ENCODE measurements around the gene GABPB2. TPM values are rescaled to one million over a fixed set of nuclear protein-coding genes. Genes with fewer than 3 reads are reported as not detected.

GABPB2 gene
- total RNA-seq, 1 experiment from 2014 or later, result 2.0 TPM

DNA sequence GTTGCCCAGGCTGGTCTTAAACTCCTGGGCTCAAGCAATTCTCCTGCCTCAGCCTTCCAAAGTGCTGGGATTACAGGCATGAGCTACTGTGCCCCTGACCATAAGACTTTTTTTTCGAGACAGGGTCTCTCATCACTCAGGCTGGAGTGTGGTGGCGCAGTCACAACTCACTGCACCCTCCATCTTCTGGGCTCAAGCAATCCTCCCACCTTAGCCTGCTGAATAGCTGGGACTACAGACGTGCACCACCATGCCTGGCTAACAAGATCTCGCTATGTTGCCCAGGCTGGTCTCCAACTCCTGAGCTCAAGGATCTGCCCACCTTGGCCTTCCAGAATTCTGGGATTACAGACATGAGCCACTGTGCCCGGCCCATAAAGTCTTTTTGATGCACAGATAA lies 21.1 kb upstream of the GABPB2 start:
- Histone ChIP-seq H3K27me3 (replicated peaks; ENCODE audit: control insufficient read depth, insufficient read depth, low read length) (no peaks in the 10 kb centered on the region), H3K9me3 (no peaks in the 10 kb centered on the region), H3K36me3 (ENCODE audit: control insufficient read depth, insufficient read depth, low read length) (peaks cover 6% of the 10 kb centered on the region; the same call in 1 of the 2 replicates), H3K4me1 (peaks cover 4% of the 10 kb centered on the region), H3K4me3 (ENCODE audit: low read depth, low read length) (no peak overlapping the region)
- H3K9me3 Mint-ChIP-seq (ENCODE audit: unreplicated experiment), result no peaks in the 10 kb centered on the region
- intact Hi-C loops (cut with micrococcal nuclease; ENCODE audit: unreplicated experiment), result no loop called here
- ChIA-PET CTCF (interaction anchor here (0.6 to 0.9 kb wide), 3 partner anchors 22 to 234 kb away, joined by 3 read pairs; no protein-coding TSS in a partner anchor), POLR2A (no interaction called here)
- H3K4me3 Mint-ChIP-seq (ENCODE audit: unreplicated experiment), result peak overlapping the region; percentile 81
- no peaks in the 10 kb centered on the region for H3K27me3 Mint-ChIP-seq (ENCODE audit: insufficient read depth, unreplicated experiment)
- no TSS peak for BruUV-seq (replicated peaks)
- no peak for DNase-seq
- TF ChIP-seq, protein P1, sequence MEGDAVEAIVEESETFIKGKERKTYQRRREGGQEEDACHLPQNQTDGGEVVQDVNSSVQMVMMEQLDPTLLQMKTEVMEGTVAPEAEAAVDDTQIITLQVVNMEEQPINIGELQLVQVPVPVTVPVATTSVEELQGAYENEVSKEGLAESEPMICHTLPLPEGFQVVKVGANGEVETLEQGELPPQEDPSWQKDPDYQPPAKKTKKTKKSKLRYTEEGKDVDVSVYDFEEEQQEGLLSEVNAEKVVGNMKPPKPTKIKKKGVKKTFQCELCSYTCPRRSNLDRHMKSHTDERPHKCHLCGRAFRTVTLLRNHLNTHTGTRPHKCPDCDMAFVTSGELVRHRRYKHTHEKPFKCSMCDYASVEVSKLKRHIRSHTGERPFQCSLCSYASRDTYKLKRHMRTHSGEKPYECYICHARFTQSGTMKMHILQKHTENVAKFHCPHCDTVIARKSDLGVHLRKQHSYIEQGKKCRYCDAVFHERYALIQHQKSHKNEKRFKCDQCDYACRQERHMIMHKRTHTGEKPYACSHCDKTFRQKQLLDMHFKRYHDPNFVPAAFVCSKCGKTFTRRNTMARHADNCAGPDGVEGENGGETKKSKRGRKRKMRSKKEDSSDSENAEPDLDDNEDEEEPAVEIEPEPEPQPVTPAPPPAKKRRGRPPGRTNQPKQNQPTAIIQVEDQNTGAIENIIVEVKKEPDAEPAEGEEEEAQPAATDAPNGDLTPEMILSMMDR (IDR thresholded peaks at IDR 0.05; ENCODE audit: insufficient read depth in 1 of 2, low read depth in 1 of 2, low read length in 1 of 2, severe bottlenecking in 1 of 2, unreplicated experiment in 1 of 2), result no peak
- no peak overlapping the region for H3K27ac Mint-ChIP-seq (ENCODE audit: unreplicated experiment)
- no peaks in the 10 kb centered on the region for H3K4me1 Mint-ChIP-seq (ENCODE audit: low read depth, unreplicated experiment)
- H3K36me3 Mint-ChIP-seq (ENCODE audit: insufficient read depth, unreplicated experiment), result peaks cover 57% of the 10 kb centered on the region

DNA sequence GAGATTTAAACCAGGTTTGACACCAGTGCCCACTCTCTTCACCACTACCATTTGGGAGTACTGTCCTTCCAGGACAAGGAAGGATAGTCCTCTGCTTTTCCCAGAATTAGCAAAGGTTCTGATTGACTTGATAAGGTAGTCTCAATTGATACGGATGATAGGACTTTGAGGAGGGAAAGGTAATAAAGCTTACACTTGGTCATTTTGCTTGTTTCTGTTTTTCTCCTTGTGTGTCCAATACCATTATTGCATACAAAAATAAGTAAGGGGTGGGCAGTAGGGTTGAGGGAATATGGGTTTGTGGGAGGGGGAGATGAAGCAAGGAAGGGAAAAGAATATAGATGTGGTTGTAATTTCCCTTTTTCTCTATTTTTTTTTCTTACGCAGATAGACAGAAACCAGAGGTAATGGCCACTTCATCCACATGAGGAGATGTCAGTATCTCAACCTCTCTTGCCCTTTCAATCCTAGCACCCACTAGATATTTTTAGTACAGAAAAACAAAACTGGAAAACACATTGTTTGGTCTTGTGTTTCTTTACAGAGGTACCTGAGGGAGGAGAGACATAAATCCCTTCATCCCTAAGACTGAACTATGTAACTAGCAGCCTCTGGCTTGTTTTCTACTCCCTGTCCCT lies 20.4 kb upstream of the GABPB2 start:
- no peaks in the 10 kb centered on the region for H3K27me3 ChIP-seq (replicated peaks; ENCODE audit: control insufficient read depth, insufficient read depth, low read length)
- no peaks in the 10 kb centered on the region for H3K27me3 Mint-ChIP-seq (ENCODE audit: insufficient read depth, unreplicated experiment)
- H3K4me3 Mint-ChIP-seq (ENCODE audit: unreplicated experiment), result no peak overlapping the region
- H3K4me1 ChIP-seq, result peaks cover 4% of the 10 kb centered on the region
- H3K9me3 ChIP-seq, result no peaks in the 10 kb centered on the region
- no peak for DNase-seq
- TF ChIP-seq, protein P1 (IDR thresholded peaks at IDR 0.05; ENCODE audit: insufficient read depth in 1 of 2, low read depth in 1 of 2, low read length in 1 of 2, severe bottlenecking in 1 of 2, unreplicated experiment in 1 of 2), result no peak
- BruUV-seq (replicated peaks), result no TSS peak
- ChIA-PET POLR2A (no interaction called here), CTCF (interaction anchor here (0.9 kb wide), 2 partner anchors 22 to 37 kb away, joined by 3 read pairs; no protein-coding TSS in a partner anchor)
- intact Hi-C loops (cut with micrococcal nuclease; ENCODE audit: unreplicated experiment), result no loop called here
- H3K27ac Mint-ChIP-seq (ENCODE audit: unreplicated experiment), result no peak overlapping the region
- peaks cover 64% of the 10 kb centered on the region for H3K36me3 Mint-ChIP-seq (ENCODE audit: insufficient read depth, unreplicated experiment)
- H3K36me3 ChIP-seq (ENCODE audit: control insufficient read depth, insufficient read depth, low read length), result peaks cover 6% of the 10 kb centered on the region
- H3K9me3 Mint-ChIP-seq (ENCODE audit: unreplicated experiment), result no peaks in the 10 kb centered on the region
- H3K4me3 ChIP-seq (ENCODE audit: low read depth, low read length), result no peak overlapping the region
- H3K4me1 Mint-ChIP-seq (ENCODE audit: low read depth, unreplicated experiment), result peaks cover 4% of the 10 kb centered on the region

DNA sequence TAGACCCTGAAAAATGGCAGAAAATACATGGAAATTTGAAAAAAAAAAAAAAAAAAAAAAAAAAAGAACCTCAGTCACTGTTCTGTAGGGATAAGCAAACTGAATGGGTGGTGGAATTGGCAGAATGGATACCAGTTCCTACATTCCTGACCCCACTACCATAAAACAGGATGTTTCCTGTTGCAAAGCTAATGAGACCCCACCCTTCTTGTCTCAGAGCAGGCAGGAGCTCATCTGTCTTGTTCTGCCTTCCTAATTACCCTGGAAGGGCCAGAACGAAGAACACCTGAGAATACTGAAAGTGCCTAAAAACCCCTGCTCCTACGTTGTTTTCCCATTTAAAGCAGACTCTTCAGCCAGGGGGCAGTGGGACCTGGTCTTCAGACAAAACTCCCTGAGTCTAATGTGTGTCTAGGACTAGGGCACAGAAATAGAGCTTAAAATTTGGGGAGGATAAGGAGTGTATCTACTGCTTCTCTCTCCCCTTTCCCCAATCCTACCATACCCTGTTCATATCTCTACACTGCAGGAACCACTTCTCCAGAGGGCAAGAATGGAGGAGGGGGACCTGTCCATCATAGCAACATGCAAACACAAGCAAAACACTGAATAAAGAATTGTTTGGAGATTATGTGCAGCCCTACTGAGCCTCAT lies 19.1 kb upstream of the GABPB2 start:
- CTCF ChIA-PET, result no interaction called here
- no peak for DNase-seq
- no TSS peak for BruUV-seq (replicated peaks)
- Histone ChIP-seq H3K27me3 (replicated peaks; ENCODE audit: control insufficient read depth, insufficient read depth, low read length) (no peaks in the 10 kb centered on the region), H3K36me3 (ENCODE audit: control insufficient read depth, insufficient read depth, low read length) (peaks cover 11% of the 10 kb centered on the region), H3K4me1 (peaks cover 13% of the 10 kb centered on the region), H3K9me3 (no peaks in the 10 kb centered on the region), H3K4me3 (ENCODE audit: low read depth, low read length) (no peak overlapping the region)
- H3K27ac Mint-ChIP-seq (ENCODE audit: unreplicated experiment), result peak overlapping the region; percentile 19
- POLR2A ChIA-PET, result interaction anchor here (0.6 kb wide), 1 partner anchor 121 kb away, joined by 3 read pairs; no protein-coding TSS in a partner anchor
- H3K4me1 Mint-ChIP-seq (ENCODE audit: low read depth, unreplicated experiment), result peaks cover 17% of the 10 kb centered on the region
- H3K36me3 Mint-ChIP-seq (ENCODE audit: insufficient read depth, unreplicated experiment), result peaks cover 73% of the 10 kb centered on the region
- TF ChIP-seq, protein P1 (IDR thresholded peaks at IDR 0.05; ENCODE audit: insufficient read depth in 1 of 2, low read depth in 1 of 2, low read length in 1 of 2, severe bottlenecking in 1 of 2, unreplicated experiment in 1 of 2), result no peak
- H3K4me3 Mint-ChIP-seq (ENCODE audit: unreplicated experiment), result no peak overlapping the region
- intact Hi-C loops (cut with micrococcal nuclease; ENCODE audit: unreplicated experiment), result no loop called here
- no peaks in the 10 kb centered on the region for H3K9me3 Mint-ChIP-seq (ENCODE audit: unreplicated experiment)
- no peaks in the 10 kb centered on the region for H3K27me3 Mint-ChIP-seq (ENCODE audit: insufficient read depth, unreplicated experiment)
